Adrenal gland (tissue), 12 donors: ENCODE data around the gene GLT8D1. TPM values are rescaled to one million over a fixed set of nuclear protein-coding genes. Genes with fewer than 3 reads are reported as not detected.

Experiments
- DNase-seq, 7 donors: peaks; one replicate each; pipeline ENCODE4 v3.0.0-alpha.2; 2019 to 2020
- H3K27ac ChIP-seq, 5 donors: fragments of 200-600 bp; sonication (generic) in 4 of 5; 1 replicate in 3 of 5; 2 replicates in 2 of 5; pipeline versions ENCODE4 v1.5.1 to v1.8.0; 2016 to 2020; ENCODE audit warnings: mild to moderate bottlenecking in 1 of 5
- H3K27me3 ChIP-seq: fragments of 200-600 bp; 2 replicates; pipeline ENCODE4 v1.8.0; 2021
- H3K36me3 ChIP-seq, 2 donors: fragments of 200-600 bp; replicated peaks in 1 of 2; 1 replicate in 1 of 2; 2 replicates in 1 of 2; pipeline versions ENCODE4 v1.5.1 to v1.8.0; 2018 to 2022
- H3K4me1 ChIP-seq, 2 donors: fragments of 200-600 bp; replicated peaks in 1 of 2; 1 replicate in 1 of 2; 2 replicates in 1 of 2; pipeline versions ENCODE4 v1.5.1 to v1.8.0; 2018 to 2021
- H3K4me3 ChIP-seq, 4 donors: fragments of 200-600 bp; sonication (generic) in 3 of 4; one replicate each; pipeline ENCODE4 v1.5.1; 2016 to 2018
- H3K9me3 ChIP-seq, 3 donors: fragments of 200-600 bp; sonication (generic) in 1 of 3; replicated peaks in 1 of 3; 1 replicate in 2 of 3; 2 replicates in 1 of 3; pipeline versions ENCODE4 v1.5.1 to v1.8.0; 2016 to 2021
- POLR2A ChIP-seq, 2 donors: fragments of 450-650 bp; IDR thresholded peaks; one replicate each; pipeline ENCODE4 v1.6.1; 2017; ENCODE audit warnings: antibody characterized with exemption in 2 of 2, mild to moderate bottlenecking in 2 of 2, moderate library complexity in 1 of 2
- whole genome bisulfite sequencing, 4 donors: extraction: QIAGEN DNeasy Blood & Tissue Kit in 2 of 4; methylation state at CpG; one replicate each; pipeline versions ENCODE4 v1.1.5 to v1.1.7; 2013 to 2017; 5-methylcytosine and 5-hydroxymethylcytosine counted together
- intact Hi-C, 2 donors: fragments of 100-400 bp; cut with DNase I; formaldehyde crosslinking; loops; one replicate each; pipeline versions ENCODE4 v1.14.1 to v1.15.0; 2022 to 2023
- polyA plus RNA-seq, 3 donors: library from polyadenylated mRNA; stranded (reverse); fragments of 200-250 nt in 2 of 3; fragments of 350-450 nt in 1 of 3; fragmentation: Illumina TruSeq in 1 of 3; extraction: RNeasy Lipid Tissue Mini Kit (QIAGEN cat#74804) in 1 of 3; gene quantifications; one replicate each; pipeline ENCODE4 v1.2.3, GENCODE V29; 2013 to 2014
- total RNA-seq, 9 donors: library from RNA; depleted of rRNA in 4 of 9; stranded (reverse); fragments of >200 nt in 4 of 9; fragments of 120-200 nt in 1 of 9; fragmentation: NEBNext Ultra II Directional in 1 of 9; extraction: Animal tissue kit (Norgen Biotek cat#: 25700) in 1 of 9; gene quantifications; one replicate each; pipeline versions ENCODE4 v1.1.0 to v1.2.4, GENCODE V29; 2013 to 2023
- TF ChIP-seq, protein P1 (sequence below), 6 experiments: fragments of 450-650 bp in 4 of 6; fragments of 200-600 bp in 2 of 6; sonication (generic) in 1 of 6; IDR thresholded peaks; 1 replicate in 5 of 6; 2 replicates in 1 of 6; pipeline versions ENCODE4 v1.5.1 to v1.8.0; 2016 to 2021; ENCODE audit warnings: antibody characterized with exemption in 6 of 6, mild to moderate bottlenecking in 2 of 6, moderate library complexity in 1 of 6
- donor health status: healthy with polysubstance abuse.
- donor health status: Bipolar disorder and iron deficiency.
- donor health status: DM: yes; HTN: yes; CAD: no.
- donor health status: DM: no; HTN: no; CAD: no.
- donor health status: DM: no; HTN: no; CAD: no.
- donor health status: DM: yes; HTN: yes; CAD: no.

GLT8D1 gene
- total and polyA plus RNA-seq, 12 donors: 49.1 to 151 (median 62.0) TPM

DNA sequence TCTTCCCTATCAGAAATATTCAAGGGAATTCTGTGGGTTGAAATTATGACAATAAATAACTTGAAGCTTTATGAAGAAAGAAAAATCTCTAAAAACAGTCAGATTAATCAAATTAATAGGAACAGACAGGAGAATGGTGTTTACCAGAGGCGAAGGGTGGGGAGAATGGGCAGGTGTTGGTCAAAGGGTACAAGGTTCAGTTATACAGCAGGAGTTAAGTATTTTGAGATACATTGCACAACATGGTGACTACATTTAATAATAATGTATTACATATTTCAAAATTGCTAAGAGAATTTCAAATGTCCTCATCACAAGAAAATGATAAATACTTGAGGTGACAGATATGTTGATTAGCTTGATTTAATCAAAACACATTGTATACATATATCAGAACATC lies 18.9 kb upstream of the GLT8D1 start:
- Histone ChIP-seq H3K9me3 (no peaks in the 10 kb centered on the region), H3K36me3 (no peaks in the 10 kb centered on the region), H3K27me3 (no peaks in the 10 kb centered on the region), H3K4me1 (no peaks in the 10 kb centered on the region), H3K27ac (no peak overlapping the region), H3K4me3 (no peak overlapping the region)
- WGBS, 4 donors: 92 to 100% (median 98%) methylated on average over 1 of the region's 1 CpG
- intact Hi-C loops: no loop called here
- TF ChIP-seq, protein P1, sequence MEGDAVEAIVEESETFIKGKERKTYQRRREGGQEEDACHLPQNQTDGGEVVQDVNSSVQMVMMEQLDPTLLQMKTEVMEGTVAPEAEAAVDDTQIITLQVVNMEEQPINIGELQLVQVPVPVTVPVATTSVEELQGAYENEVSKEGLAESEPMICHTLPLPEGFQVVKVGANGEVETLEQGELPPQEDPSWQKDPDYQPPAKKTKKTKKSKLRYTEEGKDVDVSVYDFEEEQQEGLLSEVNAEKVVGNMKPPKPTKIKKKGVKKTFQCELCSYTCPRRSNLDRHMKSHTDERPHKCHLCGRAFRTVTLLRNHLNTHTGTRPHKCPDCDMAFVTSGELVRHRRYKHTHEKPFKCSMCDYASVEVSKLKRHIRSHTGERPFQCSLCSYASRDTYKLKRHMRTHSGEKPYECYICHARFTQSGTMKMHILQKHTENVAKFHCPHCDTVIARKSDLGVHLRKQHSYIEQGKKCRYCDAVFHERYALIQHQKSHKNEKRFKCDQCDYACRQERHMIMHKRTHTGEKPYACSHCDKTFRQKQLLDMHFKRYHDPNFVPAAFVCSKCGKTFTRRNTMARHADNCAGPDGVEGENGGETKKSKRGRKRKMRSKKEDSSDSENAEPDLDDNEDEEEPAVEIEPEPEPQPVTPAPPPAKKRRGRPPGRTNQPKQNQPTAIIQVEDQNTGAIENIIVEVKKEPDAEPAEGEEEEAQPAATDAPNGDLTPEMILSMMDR (IDR thresholded peaks at IDR 0.05): no peak
- TF ChIP-seq POLR2A (IDR thresholded peaks at IDR 0.05): no peak
- DNase-seq: no peak

DNA sequence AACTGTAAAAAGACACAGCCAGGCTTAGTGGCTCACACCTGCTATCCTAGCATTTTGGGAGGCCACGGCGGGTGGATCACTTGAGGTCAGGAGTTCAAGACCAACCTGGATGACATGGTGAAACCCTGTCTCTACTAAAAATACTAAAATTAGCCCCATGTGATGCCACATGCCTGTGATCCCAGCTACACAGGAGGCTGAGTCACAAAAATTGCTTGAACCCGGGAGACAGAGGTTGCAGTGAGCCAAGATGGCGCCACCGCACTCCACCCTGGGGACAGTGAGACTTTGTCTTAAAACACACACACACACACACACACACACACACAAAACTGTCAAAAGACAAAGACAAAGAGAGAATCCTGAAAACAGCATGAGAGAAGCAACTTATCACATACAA lies 18.3 kb upstream of the GLT8D1 start:
- intact Hi-C loops: no loop called here
- H3K36me3 ChIP-seq: peaks cover 0 to 2% of the 10 kb centered on the region in 2 donors
- TF ChIP-seq, protein P1 (IDR thresholded peaks at IDR 0.05): no peak
- no peak for TF ChIP-seq POLR2A (IDR thresholded peaks at IDR 0.05)
- no peaks in the 10 kb centered on the region for H3K4me1 ChIP-seq
- H3K27me3 ChIP-seq: no peaks in the 10 kb centered on the region
- no peaks in the 10 kb centered on the region for H3K9me3 ChIP-seq
- no peak overlapping the region for H3K27ac ChIP-seq
- no peak overlapping the region for H3K4me3 ChIP-seq
- WGBS, 4 donors: 86 to 98% (median 96%) methylated on average over 3 to 5 of the region's 5 CpGs
- peak in 1 of 7 donors; percentile 7 for DNase-seq

DNA sequence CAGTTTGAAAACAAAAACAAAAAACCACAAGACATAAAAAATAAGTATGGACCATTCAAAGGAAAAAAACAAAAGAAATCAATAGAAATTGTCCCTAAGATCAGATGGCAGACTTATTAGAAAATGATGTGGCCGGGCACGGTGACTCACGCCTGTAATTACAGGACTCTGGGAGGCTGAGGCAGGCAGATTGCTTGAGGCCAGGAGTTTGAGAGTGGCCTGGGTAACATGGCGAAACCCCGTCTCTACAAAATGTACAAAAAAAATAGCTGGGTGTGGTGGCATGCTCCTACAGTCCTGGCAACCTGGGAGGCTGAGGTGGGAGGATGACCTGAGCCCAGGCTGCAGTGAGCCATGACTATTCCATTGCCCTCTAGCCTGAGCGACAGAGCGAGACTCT lies 16.9 kb upstream of the GLT8D1 start:
- DNase-seq: no peak

DNA sequence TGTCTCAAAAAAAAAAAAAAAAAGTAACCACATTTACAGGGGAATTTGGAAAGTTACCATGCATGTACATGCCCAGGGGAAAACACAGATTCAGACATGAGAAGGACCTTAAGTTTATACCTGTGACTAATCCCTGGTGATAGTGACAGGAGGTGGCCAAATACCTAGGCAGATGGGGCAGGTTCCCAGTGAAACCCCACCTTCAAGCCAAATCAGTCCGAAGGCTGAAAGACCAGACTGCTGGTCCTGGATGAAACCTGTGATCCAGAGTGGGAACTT lies 16.1 kb upstream of the GLT8D1 start:
- Histone ChIP-seq H3K27ac (no peak overlapping the region), H3K36me3 (peaks cover 0 to 7% of the 10 kb centered on the region in 2 donors), H3K4me1 (no peaks in the 10 kb centered on the region), H3K4me3 (no peak overlapping the region), H3K27me3 (no peaks in the 10 kb centered on the region), H3K9me3 (no peaks in the 10 kb centered on the region)
- no peak for DNase-seq
- 88 to 95% (median 92%) methylated on average over 1 of the region's 1 CpG for WGBS, 4 donors
- intact Hi-C loops: no loop called here
- TF ChIP-seq, protein P1 (IDR thresholded peaks at IDR 0.05): no peak
- TF ChIP-seq POLR2A (IDR thresholded peaks at IDR 0.05): no peak

More for the DNA sequence above, 16.9 kb upstream of the GLT8D1 start:
- no peaks in the 10 kb centered on the region for H3K27me3 ChIP-seq
- 93 to 94% (median 94%) methylated on average over 7 of the region's 7 CpGs for WGBS, 4 donors
- no peak overlapping the region for H3K4me3 ChIP-seq
- peaks cover 0 to 7% of the 10 kb centered on the region in 2 donors for H3K36me3 ChIP-seq
- intact Hi-C loops: no loop called here
- no peaks in the 10 kb centered on the region for H3K4me1 ChIP-seq
- H3K27ac ChIP-seq: no peak overlapping the region
- H3K9me3 ChIP-seq: no peaks in the 10 kb centered on the region
- TF ChIP-seq POLR2A (IDR thresholded peaks at IDR 0.05): no peak
- TF ChIP-seq, protein P1 (IDR thresholded peaks at IDR 0.05): no peak
